ENCODE data around the gene DYNC1H1. TPM values are rescaled to one million over a fixed set of nuclear protein-coding genes. Genes with fewer than 3 reads are reported as not detected.

DYNC1H1 gene
- total RNA-seq, 1 experiment from 2014 or later, result 438 TPM

DNA sequence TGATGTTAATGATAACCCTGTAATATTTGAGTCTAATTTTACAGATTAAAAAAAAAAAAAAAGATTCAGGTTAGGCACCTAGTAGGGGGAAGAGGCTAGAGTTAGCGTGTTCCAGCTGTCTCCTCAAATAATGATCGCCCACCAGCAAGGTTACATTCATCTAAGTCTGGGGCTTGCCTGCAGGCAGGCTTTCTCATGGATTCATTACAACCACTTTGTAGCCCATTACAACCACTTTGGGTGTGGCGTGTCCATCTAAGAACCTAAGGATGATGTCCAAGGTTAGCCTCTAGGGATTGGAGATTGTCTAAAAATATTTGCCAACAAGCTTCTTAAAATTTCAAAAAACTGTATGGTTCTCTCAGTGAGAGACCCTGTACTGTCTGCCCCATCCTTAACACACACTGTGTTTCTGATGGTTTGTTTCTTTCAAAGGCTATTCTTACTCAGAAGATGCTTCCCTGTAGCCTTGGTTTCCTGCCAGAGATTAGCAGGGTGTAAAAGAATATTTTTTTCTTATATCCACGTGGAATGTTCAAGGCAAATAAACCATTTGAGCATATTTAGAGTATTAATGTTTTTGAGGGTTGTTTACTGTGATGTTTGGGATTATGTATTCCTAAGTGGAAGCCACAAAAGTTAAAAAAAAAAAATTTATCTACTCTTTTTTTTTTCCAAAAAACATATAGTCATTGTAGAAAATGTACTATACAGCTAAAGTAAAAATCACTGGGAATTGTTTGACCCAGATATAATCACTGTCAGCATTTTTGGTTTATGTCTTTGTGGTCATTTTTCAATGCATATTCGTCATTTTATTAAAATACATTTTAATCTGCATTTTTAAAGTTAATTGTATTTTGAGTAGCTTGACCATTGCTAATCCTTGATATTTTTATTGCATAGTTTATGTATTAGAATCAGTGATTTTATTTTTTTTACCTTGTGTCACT, 1.7 kb downstream of the DYNC1H1 start:
- H3K27ac Mint-ChIP-seq, result peak overlapping the region; percentile 92
- ATAC-seq, result no peak
- peaks cover 12% of the 10 kb centered on the region for H3K36me3 Mint-ChIP-seq
- H3K4me3 Mint-ChIP-seq, result peak overlapping the region; percentile 89
- peaks cover 29% of the 10 kb centered on the region for H3K27me3 Mint-ChIP-seq (ENCODE audit: low read depth)
- DNase-seq (ENCODE audit: low spot score), result no peak
- H3K9me3 Mint-ChIP-seq, result no peaks in the 10 kb centered on the region
- ChIA-PET CTCF (interaction anchor here (0.5 to 1.3 kb wide), 3 partner anchors 17 to 349 kb away, joined by 3 to 6 read pairs (median 6); no protein-coding TSS in a partner anchor), POLR2A (interaction anchor here (1.4 kb wide), 1 partner anchor 122 kb away, joined by 9 read pairs; no protein-coding TSS in a partner anchor)
- TF ChIP-seq TCF7 (CRISPR knock-in tag; IDR thresholded peaks at IDR 0.05; ENCODE audit: low read depth), result no peak
- TF ChIP-seq, protein P1, sequence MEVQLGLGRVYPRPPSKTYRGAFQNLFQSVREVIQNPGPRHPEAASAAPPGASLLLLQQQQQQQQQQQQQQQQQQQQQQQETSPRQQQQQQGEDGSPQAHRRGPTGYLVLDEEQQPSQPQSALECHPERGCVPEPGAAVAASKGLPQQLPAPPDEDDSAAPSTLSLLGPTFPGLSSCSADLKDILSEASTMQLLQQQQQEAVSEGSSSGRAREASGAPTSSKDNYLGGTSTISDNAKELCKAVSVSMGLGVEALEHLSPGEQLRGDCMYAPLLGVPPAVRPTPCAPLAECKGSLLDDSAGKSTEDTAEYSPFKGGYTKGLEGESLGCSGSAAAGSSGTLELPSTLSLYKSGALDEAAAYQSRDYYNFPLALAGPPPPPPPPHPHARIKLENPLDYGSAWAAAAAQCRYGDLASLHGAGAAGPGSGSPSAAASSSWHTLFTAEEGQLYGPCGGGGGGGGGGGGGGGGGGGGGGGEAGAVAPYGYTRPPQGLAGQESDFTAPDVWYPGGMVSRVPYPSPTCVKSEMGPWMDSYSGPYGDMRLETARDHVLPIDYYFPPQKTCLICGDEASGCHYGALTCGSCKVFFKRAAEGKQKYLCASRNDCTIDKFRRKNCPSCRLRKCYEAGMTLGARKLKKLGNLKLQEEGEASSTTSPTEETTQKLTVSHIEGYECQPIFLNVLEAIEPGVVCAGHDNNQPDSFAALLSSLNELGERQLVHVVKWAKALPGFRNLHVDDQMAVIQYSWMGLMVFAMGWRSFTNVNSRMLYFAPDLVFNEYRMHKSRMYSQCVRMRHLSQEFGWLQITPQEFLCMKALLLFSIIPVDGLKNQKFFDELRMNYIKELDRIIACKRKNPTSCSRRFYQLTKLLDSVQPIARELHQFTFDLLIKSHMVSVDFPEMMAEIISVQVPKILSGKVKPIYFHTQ (CRISPR knock-in tag; IDR thresholded peaks at IDR 0.05), result no peak
- no peak for TF ChIP-seq CBFB (CRISPR knock-in tag; IDR thresholded peaks at IDR 0.05; ENCODE audit: low read depth)
- no peak for TF ChIP-seq IRF2 (CRISPR knock-in tag; IDR thresholded peaks at IDR 0.05; ENCODE audit: borderline replicate concordance, low read depth)
- TF ChIP-seq, protein P2, sequence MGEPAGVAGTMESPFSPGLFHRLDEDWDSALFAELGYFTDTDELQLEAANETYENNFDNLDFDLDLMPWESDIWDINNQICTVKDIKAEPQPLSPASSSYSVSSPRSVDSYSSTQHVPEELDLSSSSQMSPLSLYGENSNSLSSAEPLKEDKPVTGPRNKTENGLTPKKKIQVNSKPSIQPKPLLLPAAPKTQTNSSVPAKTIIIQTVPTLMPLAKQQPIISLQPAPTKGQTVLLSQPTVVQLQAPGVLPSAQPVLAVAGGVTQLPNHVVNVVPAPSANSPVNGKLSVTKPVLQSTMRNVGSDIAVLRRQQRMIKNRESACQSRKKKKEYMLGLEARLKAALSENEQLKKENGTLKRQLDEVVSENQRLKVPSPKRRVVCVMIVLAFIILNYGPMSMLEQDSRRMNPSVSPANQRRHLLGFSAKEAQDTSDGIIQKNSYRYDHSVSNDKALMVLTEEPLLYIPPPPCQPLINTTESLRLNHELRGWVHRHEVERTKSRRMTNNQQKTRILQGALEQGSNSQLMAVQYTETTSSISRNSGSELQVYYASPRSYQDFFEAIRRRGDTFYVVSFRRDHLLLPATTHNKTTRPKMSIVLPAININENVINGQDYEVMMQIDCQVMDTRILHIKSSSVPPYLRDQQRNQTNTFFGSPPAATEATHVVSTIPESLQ (CRISPR knock-in tag; IDR thresholded peaks at IDR 0.05), result no peak
- TF ChIP-seq ZNF121 (CRISPR knock-in tag; IDR thresholded peaks at IDR 0.05), result no peak
- TF ChIP-seq SOX15 (CRISPR knock-in tag; IDR thresholded peaks at IDR 0.05), result no peak
- no peak for TF ChIP-seq GRHL2 (CRISPR knock-in tag; IDR thresholded peaks at IDR 0.05; ENCODE audit: insufficient replicate concordance, severe bottlenecking)
- no peak for TF ChIP-seq TP53 (CRISPR knock-in tag; IDR thresholded peaks at IDR 0.05)
- no peak for TF ChIP-seq ESRRA (CRISPR knock-in tag; IDR thresholded peaks at IDR 0.05; ENCODE audit: borderline replicate concordance)
- TF ChIP-seq GABPB1 (CRISPR knock-in tag; IDR thresholded peaks at IDR 0.05), result no peak
- TF ChIP-seq, protein P3, sequence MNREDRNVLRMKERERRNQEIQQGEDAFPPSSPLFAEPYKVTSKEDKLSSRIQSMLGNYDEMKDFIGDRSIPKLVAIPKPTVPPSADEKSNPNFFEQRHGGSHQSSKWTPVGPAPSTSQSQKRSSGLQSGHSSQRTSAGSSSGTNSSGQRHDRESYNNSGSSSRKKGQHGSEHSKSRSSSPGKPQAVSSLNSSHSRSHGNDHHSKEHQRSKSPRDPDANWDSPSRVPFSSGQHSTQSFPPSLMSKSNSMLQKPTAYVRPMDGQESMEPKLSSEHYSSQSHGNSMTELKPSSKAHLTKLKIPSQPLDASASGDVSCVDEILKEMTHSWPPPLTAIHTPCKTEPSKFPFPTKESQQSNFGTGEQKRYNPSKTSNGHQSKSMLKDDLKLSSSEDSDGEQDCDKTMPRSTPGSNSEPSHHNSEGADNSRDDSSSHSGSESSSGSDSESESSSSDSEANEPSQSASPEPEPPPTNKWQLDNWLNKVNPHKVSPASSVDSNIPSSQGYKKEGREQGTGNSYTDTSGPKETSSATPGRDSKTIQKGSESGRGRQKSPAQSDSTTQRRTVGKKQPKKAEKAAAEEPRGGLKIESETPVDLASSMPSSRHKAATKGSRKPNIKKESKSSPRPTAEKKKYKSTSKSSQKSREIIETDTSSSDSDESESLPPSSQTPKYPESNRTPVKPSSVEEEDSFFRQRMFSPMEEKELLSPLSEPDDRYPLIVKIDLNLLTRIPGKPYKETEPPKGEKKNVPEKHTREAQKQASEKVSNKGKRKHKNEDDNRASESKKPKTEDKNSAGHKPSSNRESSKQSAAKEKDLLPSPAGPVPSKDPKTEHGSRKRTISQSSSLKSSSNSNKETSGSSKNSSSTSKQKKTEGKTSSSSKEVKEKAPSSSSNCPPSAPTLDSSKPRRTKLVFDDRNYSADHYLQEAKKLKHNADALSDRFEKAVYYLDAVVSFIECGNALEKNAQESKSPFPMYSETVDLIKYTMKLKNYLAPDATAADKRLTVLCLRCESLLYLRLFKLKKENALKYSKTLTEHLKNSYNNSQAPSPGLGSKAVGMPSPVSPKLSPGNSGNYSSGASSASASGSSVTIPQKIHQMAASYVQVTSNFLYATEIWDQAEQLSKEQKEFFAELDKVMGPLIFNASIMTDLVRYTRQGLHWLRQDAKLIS (CRISPR knock-in tag; IDR thresholded peaks at IDR 0.05; ENCODE audit: borderline replicate concordance), result no peak
- TF ChIP-seq, protein P4, sequence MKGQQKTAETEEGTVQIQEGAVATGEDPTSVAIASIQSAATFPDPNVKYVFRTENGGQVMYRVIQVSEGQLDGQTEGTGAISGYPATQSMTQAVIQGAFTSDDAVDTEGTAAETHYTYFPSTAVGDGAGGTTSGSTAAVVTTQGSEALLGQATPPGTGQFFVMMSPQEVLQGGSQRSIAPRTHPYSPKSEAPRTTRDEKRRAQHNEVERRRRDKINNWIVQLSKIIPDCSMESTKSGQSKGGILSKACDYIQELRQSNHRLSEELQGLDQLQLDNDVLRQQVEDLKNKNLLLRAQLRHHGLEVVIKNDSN (CRISPR knock-in tag; IDR thresholded peaks at IDR 0.05), result no peak
- peaks cover 23% of the 10 kb centered on the region for H3K4me1 Mint-ChIP-seq

DNA sequence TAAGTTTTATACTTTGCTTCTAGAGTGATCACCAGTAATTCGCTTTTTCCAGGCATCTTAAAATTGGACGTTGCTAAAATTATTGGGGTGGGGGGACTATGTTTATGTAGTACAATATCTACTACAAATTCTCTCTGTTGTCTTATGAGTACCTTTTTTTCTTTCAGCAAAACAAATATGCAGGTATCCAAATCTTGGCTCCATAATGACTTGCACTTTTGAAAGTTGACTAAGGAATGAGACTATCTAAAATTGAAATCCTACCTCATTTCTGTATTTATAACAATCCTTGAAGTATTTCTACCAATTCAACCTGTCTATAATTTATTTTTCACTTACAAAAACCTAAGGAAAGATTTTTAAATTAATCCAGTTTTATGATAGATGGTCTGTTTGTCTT, 2.4 kb downstream of the DYNC1H1 start:
- Mint-ChIP-seq H3K4me1 (peaks cover 18% of the 10 kb centered on the region), H3K27me3 (ENCODE audit: low read depth) (peaks cover 22% of the 10 kb centered on the region), H3K36me3 (peaks cover 12% of the 10 kb centered on the region), H3K9me3 (no peaks in the 10 kb centered on the region), H3K27ac (no peak overlapping the region), H3K4me3 (peak overlapping the region; percentile 48)
- DNase-seq (ENCODE audit: low spot score) (no peak), ATAC-seq (no peak)
- POLR2A ChIA-PET, result no interaction called here
- CTCF ChIA-PET, result no interaction called here
- TF ChIP-seq, protein P5, sequence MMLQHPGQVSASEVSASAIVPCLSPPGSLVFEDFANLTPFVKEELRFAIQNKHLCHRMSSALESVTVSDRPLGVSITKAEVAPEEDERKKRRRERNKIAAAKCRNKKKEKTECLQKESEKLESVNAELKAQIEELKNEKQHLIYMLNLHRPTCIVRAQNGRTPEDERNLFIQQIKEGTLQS (CRISPR knock-in tag; conservative IDR thresholded peaks at IDR 0.05), result no peak
- no peak for TF ChIP-seq TEAD1 (CRISPR knock-in tag; IDR thresholded peaks at IDR 0.05)
- TF ChIP-seq ESRRA (CRISPR knock-in tag; IDR thresholded peaks at IDR 0.05; ENCODE audit: borderline replicate concordance), result no peak
- no peak for TF ChIP-seq HMGA2 (CRISPR knock-in tag; IDR thresholded peaks at IDR 0.05)
- TF ChIP-seq, protein P6, sequence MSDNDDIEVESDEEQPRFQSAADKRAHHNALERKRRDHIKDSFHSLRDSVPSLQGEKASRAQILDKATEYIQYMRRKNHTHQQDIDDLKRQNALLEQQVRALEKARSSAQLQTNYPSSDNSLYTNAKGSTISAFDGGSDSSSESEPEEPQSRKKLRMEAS (CRISPR knock-in tag; IDR thresholded peaks at IDR 0.05), result no peak
- no peak for TF ChIP-seq NFATC4 (CRISPR knock-in tag; IDR thresholded peaks at IDR 0.05)
- TF ChIP-seq CBFB (CRISPR knock-in tag; IDR thresholded peaks at IDR 0.05; ENCODE audit: low read depth), result no peak
- TF ChIP-seq MYBL2 (CRISPR knock-in tag; IDR thresholded peaks at IDR 0.05), result no peak
- TF ChIP-seq CREM (CRISPR knock-in tag; IDR thresholded peaks at IDR 0.05), result no peak
- no peak for TF ChIP-seq ZNF263 (CRISPR knock-in tag; IDR thresholded peaks at IDR 0.05; ENCODE audit: low read depth)
